ENCODE data around the gene FGF21.
A peak's percentile ranks its signal among the peaks of the same experiment; 100 is the strongest.

FGF21 gene

DNA sequence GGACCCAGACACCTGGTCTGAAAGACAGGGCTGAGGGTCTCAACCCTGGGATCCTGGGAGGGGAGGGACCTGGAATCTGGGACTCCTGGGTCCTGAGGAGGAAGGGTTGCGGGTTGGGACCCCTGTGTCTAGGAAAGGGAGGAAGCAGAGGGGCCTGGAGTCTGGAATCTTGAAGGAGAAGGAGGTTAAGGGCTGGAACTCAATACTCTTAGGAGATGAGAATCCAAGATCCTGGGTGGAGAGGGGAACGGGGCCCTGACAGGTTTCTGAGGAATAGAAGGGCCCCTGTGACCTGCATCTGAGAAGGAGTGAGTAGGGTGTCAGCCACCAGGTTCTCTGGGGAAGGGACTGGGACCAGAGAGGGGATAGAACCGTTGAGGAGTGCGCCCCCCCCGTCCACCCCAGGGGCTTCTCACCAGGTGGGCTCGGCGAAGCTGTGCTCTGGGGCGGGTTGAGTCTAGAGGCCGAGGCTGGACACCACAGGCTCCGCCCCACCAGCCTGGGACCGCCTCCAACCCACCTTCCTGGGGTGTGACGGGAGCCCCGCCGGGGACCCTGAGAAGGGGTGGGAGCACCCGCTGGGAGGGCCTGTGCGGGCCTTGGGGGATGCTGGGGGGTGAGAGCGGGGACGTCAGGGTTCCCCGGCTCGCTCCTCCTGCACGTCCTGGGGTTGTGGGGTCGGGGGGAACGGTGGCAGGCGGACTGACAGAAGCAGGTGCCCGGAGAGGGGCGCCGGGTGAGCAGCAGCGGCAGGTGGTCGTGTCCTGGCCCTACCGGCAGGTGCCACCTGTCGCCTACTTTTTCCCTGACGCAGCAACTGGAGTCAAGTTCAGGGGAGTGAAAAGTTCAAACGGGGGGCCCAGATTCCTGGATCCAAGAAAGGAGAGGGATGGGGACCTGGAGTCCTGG, 35.8 kb upstream of the FGF21 start, which contains the start of gene MAMSTR:
MAMSTR (minus strand) TSS at position 463 of the 909 bp plus-strand sequence. CDS start 694 bp downstream, outside the sequence.
- Mint-ChIP-seq H3K36me3 (ENCODE audit: low read depth) (no peaks in the 10 kb centered on the region), H3K4me1 (peaks cover 50% of the 10 kb centered on the region), H3K27ac (peak within 1 kb of the TSS; percentile 98)

DNA sequence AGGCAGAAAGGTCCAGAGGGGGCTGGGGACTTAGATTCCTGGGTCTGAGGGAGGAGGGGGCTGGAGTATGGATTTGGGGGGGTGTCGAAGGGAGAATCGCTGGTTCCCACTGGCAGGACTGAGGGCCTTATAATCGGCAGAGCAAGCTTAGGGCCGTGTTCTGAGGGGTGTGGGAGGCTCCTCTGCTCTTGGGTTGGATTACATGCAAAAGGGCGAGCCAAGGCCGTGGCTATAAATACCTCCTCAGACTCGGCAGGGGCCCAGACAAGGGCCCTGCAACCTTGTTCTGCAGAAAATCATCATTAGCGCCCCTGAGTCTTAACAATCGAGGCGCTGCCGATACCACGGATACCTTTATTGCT, 35.1 kb upstream of the FGF21 start:
- Mint-ChIP-seq H3K27ac (peak overlapping the region; percentile 98), H3K9me3 (no peaks in the 10 kb centered on the region), H3K27me3 (ENCODE audit: low read depth) (no peaks in the 10 kb centered on the region), H3K4me1 (peaks cover 50% of the 10 kb centered on the region), H3K4me3 (peak overlapping the region; percentile 91 to 94 (median 93)), H3K36me3 (ENCODE audit: low read depth) (no peaks in the 10 kb centered on the region)
- TF ChIP-seq, protein P1, sequence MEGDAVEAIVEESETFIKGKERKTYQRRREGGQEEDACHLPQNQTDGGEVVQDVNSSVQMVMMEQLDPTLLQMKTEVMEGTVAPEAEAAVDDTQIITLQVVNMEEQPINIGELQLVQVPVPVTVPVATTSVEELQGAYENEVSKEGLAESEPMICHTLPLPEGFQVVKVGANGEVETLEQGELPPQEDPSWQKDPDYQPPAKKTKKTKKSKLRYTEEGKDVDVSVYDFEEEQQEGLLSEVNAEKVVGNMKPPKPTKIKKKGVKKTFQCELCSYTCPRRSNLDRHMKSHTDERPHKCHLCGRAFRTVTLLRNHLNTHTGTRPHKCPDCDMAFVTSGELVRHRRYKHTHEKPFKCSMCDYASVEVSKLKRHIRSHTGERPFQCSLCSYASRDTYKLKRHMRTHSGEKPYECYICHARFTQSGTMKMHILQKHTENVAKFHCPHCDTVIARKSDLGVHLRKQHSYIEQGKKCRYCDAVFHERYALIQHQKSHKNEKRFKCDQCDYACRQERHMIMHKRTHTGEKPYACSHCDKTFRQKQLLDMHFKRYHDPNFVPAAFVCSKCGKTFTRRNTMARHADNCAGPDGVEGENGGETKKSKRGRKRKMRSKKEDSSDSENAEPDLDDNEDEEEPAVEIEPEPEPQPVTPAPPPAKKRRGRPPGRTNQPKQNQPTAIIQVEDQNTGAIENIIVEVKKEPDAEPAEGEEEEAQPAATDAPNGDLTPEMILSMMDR (IDR thresholded peaks at IDR 0.05; ENCODE audit: unreplicated experiment in 3 of 3), result no peak

More for the DNA sequence above, 35.8 kb upstream of the FGF21 start, which contains the start of gene MAMSTR:
- Mint-ChIP-seq H3K27me3 (ENCODE audit: low read depth) (no peaks in the 10 kb centered on the region), H3K4me3 (peak within 1 kb of the TSS; percentile 91 to 94 (median 93)), H3K9me3 (no peaks in the 10 kb centered on the region)
- TF ChIP-seq, protein P1 (IDR thresholded peaks at IDR 0.05; ENCODE audit: unreplicated experiment in 3 of 3), result no peak

DNA sequence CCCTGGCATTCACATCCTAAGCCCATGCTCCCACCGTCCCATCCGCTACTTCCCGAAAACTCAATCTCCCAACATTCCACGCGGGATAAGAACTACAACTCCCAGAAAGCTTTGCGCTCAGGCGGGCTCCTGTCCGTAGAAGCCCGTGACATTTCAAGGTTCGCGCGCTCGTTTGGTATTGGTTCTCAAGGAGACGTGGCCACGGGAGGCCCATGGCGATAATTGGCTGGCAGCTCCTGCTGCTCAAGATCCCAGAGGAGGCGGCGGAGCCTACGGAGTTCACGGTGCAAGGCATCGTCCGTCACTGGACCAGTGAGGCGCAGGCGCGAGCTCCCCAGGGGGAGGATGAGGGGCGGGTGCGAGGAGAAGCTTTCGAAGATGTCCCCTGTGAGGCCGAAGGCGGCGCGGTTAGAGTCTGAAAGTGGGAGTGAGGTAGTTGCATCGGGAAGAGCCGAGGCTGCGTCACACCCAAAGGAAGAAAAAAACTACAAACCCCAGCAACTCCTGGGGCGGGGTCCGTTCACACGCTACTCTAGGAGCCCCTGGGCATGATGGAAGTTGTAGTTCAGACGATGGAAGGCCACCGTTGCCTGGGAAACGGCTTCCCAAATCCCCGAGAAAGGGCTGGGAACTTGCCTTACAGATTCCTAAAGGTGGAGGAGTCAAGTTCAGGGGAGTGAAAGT, 34.6 kb upstream of the FGF21 start:
- Mint-ChIP-seq H3K27ac (peak overlapping the region; percentile 98), H3K4me3 (peak overlapping the region; percentile 91 to 94 (median 93)), H3K4me1 (peaks cover 48% of the 10 kb centered on the region), H3K36me3 (ENCODE audit: low read depth) (no peaks in the 10 kb centered on the region), H3K27me3 (ENCODE audit: low read depth) (no peaks in the 10 kb centered on the region), H3K9me3 (no peaks in the 10 kb centered on the region)
- TF ChIP-seq, protein P1 (IDR thresholded peaks at IDR 0.05; ENCODE audit: unreplicated experiment in 3 of 3), result no peak

DNA sequence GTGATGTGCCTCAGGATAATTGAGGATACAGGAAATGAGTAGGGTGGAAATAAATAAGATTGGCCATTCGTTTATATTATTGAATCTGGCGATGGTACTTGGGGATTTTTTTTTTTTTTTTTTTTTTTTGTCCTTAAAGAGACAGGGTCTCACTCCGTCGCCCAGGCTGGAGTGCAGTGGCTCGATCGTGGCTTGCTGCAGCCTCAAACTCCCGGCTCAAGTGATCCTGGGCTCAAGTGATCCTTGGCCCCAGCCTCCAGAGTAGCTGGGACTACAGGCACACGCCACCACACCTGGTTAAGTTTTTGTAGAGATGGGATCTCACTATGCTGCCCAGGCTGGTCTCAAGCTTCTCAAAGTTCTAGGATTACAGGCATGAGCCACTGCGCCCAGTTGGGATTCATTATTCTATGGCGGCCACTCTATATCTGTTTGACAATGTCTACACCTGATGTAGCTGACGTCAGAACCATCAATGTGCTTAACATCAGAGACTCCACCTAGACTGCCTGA, 33.1 kb upstream of the FGF21 start:
- Mint-ChIP-seq H3K27me3 (ENCODE audit: low read depth) (no peaks in the 10 kb centered on the region), H3K27ac (peak overlapping the region; percentile 13 to 74 (median 49)), H3K36me3 (ENCODE audit: low read depth) (peaks cover 5% of the 10 kb centered on the region), H3K4me1 (peaks cover 40% of the 10 kb centered on the region), H3K9me3 (no peaks in the 10 kb centered on the region), H3K4me3 (peak overlapping the region; percentile 9 to 48 (median 43))
- TF ChIP-seq, protein P1 (IDR thresholded peaks at IDR 0.05; ENCODE audit: unreplicated experiment in 3 of 3), result no peak

DNA sequence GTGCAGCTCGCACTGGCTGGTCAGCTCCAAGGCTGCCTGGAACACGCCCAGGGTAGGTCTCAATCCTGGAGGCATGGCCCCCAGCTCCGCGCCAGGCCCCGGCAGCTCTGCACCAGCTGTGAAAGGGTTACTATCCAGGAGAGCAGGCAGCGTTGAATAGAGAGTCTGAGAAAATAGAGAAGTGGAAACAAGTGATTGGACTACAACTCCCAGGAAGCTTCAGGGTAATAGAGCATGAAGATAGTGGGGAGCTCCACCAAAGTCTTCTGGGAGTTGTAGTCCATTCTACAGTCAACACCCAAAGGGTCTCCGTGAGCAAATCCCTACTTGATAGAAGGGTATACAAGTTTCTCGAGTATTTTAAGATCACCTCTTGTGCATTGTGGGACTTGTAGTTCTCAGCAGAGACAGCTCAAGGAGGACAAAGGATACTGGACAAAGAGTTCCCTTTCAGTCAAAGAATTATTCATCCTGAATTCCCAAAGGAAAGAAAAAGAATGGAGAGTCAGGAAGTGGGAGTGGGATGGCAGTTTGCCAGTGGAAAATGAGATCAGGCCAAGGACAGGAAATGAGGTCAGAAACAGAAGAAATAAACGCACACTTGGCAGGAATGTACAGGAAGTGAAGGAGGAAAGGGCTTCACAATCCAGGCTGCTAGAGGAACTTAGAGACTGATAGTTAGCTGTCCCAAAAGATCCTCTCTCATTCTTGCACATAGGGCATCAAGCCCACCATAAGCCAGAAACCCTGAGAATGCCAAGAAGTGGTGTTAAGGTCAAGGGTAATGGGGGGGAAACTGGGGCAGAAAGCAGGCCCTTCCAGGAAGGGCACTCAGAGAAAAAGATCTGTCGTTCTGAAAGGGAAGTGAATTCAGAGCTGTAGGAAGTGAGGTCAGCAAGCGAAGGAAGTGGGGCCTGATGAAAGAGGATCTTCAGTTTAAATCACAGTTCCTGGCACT, 30.2 kb upstream of the FGF21 start:
- Mint-ChIP-seq H3K4me3 (peak overlapping the region; percentile 17 to 37 (median 26)), H3K4me1 (peaks cover 23% of the 10 kb centered on the region), H3K9me3 (no peaks in the 10 kb centered on the region), H3K27ac (peak overlapping the region; percentile 97 to 98 (median 98)), H3K27me3 (ENCODE audit: low read depth) (no peaks in the 10 kb centered on the region), H3K36me3 (ENCODE audit: low read depth) (peaks cover 5% of the 10 kb centered on the region)
- TF ChIP-seq, protein P1 (IDR thresholded peaks at IDR 0.05; ENCODE audit: unreplicated experiment in 3 of 3), result no peak

Measured in nephron (organoid).